ENCODE results near the gene AIP.
A peak's percentile ranks its signal among the peaks of the same experiment; 100 is the strongest.
"Not testable (repeated sequence)": the region's sequence is repeated elsewhere in the genome, so short reads cannot be mapped to it uniquely, and the experiment has no call there.

The AIP gene

DNA sequence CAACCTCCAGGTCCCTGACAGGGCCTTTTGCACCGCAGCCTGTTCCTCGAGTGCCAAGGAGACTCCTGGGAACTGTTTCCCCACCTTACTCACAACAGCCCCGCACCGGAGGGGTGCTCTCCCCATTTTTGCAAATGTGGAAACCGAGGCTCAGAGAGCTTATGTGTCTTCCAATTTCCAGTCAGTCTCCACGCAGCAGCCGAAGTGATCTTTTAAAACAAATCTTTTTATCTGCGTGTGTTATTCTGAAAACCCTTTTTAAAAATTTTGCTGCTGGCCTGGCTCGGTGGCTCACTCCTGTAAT is 13.4 kb upstream of the AIP start:
- no peak for DNase-seq

DNA sequence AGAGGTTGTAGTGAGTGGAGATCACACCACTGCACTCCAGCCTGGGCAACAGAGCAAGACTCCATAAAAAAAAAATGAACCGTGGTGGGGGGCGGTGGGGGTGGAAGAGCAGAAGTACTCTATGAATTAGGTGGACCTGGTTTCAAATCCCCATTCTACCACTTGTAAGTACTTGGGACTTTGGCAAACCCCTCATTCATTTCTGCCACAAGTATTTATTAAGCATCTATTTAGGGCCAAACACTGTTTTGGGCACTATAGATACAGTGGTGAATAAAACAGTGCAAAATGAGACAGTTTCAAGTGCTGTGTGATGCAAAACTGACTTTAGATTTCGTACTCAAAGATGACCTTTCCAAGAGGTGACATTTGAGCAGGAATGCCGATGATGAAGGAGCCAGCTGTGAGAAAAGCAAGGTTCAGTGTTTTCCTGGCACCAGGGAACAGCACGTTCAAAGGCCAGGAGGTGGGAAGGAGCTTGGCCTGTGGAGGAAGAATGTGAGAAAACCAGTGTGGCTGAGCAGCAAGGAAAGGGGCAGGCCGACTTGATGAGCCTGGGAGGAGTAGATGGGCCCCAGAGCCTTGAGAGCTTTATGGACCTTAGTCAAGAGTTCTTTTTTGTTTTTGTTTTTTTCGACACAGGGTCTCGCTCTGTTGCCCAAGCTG is 12.4 kb upstream of the AIP start:
- DNase-seq: no peak

DNA sequence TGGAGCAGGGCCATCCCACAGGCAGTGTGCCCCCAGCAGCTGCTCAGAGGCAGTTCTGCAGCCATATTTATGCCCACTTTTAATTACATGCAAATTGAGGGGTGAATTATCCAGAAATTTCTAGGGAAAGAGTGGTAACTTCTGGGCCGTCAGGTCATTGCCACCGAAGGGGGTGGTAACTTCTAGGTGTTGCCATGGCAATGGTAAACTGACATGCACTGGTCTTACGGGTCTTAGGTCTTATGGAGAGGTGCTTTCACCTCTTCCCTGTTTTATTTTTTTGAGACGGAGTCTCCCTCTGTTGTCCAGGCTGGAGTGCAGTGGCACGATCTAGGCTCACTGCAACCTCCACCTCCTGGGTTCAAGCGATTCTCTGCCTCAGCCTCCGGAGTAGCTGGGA is 9.9 kb upstream of the AIP start:
- DNase-seq: no peak

DNA sequence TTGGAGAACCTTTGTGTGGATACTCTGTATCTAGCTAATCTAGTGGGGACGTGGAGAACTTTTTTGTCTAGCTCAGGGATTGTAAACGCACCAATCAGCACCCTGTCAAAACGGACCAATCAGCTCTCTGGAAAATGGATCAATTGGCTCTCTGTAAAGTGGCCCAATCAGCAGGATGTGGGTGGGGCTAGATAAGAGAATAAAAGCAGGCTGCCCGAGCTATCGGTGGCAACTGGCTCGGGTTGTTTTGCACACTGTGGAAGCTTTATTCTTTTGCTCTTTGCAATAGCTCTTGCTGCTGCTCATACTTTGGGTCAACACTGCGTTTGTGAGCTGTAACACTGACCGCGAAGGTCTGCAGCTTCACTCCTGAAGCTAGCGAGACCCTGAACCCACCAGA is 6.1 kb upstream of the AIP start:
- not testable (repeated sequence) for DNase-seq

DNA sequence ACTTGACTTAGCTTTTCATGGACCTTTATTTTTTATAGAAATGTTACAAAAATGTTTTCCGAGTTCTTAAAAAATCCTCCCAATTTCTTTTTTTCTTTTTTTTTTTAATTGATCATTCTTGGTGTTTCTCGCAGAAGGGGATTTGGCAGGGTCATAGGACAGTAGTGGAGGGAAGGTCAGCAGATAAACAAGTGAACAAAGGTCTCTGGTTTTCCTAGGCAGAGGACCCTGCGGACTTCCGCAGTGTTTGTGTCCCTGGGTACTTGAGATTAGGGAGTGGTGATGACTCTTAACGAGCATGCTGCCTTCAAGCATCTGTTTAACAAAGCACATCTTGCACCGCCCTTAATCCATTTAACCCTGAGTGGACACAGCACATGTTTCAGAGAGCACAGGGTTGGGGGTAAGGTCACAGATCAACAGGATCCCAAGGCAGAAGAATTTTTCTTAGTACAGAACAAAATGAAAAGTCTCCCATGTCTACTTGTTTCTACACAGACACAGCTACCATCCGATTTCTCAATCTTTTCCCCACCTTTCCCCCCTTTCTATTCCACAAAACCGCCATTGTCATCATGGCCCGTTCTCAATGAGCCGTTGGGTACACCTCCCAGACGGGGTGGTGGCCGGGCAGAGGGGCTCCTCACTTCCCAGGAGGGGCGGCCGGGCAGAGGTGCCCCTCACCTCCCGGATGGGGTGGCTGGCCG is 5.3 kb upstream of the AIP start:
- DNase-seq: not testable (repeated sequence)

DNA sequence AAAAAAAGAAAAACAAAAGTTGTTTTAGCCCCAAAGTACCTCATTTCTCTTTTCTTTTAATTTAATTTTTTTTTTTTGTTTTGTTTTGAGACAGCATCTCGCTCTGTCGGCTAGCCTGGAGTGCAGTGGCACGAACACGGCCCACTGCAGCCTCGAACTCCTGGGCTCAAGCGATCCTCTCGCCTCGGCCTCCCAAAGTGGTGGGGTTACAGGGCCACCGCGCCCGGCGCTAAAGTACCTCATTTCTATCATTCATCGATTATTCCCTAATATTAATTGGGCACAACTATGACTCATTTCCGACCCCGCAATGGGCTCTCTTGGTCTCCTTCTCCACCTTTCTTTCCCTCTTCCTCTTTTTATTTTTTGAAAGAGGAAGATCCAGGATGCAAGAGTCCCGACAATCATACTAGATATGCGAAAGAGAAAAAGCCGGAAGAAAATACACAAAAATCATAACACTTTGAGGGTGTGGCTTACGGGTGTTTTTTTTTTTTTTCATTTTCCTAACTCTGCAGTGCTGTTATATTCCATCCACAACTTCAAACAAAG is 475 bp upstream of the AIP start:
- DNase-seq: no peak

DNA sequence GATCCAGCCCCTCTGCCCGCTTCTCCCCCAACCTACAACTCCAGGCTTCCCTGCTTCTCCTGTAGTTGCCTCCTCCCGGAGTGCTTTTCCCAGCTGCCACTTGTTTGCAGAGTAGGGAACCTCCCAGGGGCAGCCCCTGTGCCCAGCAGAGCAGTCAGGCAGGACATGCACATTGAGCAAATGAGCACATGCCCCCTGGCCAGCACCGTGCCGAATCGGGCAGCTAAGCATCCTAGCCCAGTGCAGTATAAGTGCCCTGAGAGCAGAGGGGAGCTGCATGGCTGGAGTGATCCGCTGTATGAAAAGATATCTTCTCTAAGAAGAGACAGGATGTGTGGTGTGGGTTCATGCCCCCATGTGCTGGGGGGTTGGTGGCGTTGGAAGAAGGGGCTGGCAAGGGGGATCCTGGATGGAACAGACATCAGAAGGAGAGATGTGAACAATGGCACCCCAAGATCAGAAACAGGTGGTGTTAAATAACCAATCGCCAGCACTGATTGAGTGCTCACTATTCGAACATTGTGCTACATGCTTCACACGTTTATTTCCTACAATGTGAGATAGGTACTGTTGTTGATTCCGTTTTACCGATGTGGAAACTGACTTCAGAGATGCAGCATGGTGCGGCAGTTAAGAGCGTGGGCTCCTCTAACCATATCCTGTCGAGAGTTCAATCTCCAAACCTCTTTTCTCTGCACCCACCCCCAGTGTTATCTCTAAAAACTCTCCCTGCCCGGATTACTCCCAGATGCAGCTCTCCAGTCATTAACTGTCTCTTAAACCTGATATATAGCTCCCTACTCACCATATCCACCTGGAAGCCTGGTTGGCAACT is 1.2 kb downstream of the AIP start:
- no peak for DNase-seq

DNA sequence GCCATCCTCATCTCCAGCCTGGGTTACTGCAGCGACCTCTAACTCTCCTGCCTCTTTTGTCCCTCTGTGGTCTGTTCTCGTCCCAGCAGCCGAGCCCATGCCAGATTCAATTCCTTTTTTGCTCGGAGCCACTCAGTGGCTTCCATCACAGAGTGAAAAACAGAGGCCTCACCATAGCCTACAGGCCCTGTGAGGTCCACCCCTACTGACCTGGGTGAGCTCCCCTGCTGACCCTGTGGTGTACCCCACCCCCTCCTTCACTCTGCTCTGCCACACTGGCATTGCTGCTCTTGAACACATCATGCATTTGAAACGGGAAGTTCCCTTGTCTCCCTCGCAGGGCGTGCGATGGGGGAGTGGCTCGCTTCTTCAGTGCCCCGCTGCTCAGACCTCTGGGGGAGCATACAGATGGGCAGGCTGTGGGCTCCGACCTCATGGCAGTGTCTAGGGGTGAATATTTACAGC is 2.1 kb downstream of the AIP start:
- DNase-seq: peak; percentile 19

DNA sequence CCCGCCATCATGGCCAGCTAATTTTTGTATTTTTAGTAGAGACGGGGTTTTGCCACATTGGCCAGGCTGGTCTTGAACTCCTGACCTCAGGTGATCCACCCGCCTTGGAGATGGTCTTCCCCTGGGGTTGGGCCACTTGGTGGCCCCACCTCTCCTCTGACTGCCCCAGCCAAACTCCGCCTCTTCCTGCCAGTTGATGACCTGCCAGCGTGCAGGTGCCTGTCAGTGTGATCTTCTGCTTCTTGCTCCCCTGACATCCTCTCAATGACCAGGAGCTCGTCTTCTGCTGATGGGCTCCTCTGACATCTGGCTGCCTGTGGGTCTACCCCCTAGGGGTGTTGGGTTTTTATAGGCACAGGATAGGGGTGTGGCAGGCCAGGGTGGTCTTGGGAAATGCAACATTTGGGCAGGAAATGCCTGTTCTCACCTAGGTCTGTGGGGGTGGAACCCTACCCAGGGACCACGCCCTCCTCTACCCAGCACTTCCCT is 3.1 kb downstream of the AIP start:
- not testable (repeated sequence) for DNase-seq

DNA sequence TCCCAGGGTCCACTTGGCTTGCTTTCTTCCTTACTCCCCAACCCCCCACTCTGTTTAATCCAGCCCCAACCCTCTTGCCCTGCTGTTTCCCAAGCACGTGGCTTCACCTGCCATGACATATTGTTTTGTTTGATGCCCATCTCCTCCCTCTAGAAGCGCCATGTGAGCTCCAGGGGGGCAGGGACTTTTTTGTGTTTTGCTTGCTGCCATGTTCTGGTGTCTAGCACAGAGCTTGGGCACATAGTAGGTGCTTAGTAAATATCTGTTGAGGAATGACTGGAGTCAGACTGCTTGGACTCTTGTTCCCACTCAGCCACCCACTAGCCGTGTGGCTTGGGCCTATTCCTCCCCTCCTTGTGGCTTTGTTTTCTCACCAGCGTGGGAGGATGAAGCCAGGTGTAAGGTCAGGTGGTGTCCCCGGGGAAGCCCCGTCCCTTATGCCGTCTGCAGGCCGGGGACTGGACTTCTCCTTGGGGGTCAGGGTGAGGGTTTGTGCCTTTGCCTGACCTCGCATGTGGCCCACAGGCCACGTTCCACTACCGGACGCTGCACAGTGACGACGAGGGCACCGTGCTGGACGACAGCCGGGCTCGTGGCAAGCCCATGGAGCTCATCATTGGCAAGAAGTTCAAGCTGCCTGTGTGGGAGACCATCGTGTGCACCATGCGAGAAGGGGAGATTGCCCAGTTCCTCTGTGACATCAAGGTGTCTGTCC is 3.8 kb downstream of the AIP start:
- no peak for DNase-seq

DNA sequence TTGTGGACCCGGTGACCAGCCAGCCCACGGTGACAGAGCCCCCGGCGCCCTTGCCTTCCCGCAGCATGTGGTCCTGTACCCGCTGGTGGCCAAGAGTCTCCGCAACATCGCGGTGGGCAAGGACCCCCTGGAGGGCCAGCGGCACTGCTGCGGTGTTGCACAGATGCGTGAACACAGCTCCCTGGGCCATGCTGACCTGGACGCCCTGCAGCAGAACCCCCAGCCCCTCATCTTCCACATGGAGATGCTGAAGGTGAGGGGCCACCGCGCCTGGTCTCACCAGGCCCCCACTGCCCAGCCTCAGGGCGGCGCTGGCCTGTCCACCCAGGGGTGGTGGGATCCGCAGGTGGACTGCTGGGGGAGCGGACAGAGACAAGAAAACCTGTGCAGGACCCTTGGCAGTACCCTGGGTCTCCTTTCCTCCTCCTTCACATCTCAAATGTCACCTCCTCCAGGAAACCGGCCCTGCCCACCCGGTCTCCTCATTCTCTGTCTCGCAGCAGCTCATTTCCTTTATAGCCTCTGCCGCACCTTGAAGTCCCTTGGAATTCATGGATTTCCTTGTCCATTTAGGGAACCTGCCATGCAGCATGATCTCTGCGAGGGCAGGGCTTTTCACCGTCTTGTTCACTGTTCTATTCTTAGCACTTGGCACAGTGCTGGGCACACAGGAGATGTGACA is 6.5 kb downstream of the AIP start:
- DNase-seq: no peak

DNA sequence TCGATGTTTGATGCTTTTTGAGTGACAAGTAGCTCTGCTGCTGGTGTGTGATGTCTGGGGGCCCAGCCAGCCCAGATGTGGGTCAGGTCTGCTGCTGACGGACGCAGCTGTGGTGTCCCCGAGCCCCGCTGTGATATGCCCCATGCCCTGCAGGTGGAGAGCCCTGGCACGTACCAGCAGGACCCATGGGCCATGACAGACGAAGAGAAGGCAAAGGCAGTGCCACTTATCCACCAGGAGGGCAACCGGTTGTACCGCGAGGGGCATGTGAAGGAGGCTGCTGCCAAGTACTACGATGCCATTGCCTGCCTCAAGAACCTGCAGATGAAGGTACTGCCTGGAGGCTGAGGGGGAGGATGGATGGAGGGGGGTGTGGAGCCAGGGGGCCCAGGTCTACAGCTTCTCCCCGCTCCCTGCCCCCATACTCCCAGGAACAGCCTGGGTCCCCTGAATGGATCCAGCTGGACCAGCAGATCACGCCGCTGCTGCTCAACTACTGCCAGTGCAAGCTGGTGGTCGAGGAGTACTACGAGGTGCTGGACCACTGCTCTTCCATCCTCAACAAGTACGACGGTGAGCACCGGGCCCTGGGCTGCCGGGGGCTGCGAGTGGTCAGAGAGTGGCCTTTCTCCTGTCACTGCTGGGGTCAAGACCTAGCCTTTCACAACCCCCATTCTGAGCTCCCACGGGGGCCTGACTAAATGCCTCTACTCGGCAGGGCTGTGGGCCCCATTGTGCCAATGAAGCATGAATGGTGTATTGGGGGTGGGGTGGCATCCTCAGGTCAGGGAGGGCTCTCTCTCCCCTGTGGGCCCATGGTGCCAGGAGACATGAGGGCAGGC is 7.3 kb downstream of the AIP start:
- DNase-seq: no peak

DNA sequence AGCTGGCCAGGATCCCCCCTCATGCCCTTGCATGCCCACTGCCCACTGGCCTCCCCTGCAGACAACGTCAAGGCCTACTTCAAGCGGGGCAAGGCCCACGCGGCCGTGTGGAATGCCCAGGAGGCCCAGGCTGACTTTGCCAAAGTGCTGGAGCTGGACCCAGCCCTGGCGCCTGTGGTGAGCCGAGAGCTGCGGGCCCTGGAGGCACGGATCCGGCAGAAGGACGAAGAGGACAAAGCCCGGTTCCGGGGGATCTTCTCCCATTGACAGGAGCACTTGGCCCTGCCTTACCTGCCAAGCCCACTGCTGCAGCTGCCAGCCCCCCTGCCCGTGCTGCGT is 7.9 kb downstream of the AIP start:
- DNase-seq: no peak

DNA sequence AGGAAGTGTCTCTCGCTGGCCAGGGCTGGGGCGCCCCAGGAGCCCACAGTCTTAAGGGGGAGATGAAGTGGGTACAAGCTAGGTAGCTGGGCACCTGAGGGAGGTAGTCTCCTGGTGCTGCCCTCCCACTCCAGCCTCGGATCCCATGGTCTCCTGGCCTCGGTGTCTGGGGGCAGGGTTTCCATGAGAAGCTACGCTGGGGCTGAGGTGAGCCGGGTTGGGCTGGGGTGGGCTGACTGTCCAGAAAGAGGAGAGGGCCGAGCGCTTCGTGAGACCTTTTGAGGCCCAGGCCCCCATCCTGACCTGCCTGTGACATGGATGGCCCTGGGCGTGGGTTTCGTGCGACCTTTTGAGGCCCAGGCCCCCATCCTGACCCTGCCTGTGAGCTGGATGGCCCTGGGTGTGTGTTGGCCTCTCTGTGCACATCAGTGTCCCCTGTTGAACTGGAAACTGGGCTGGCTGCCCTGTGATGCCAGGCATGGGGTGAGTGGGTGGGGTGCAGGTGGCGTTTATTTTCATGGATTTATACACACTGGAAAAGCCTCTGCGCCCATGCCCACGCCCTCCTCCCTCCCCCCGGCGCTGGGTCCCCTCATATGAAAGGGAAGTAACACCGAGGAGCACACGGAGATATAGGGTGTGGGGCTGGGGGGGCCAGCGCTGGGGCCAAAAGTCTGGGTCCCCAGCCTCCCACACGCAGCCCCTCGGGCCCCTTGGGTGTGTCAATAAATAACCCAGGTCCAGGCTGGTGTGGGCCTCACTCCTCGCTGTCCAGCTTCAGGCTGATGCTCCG is 8.6 kb downstream of the AIP start:
- no peak for DNase-seq

DNA sequence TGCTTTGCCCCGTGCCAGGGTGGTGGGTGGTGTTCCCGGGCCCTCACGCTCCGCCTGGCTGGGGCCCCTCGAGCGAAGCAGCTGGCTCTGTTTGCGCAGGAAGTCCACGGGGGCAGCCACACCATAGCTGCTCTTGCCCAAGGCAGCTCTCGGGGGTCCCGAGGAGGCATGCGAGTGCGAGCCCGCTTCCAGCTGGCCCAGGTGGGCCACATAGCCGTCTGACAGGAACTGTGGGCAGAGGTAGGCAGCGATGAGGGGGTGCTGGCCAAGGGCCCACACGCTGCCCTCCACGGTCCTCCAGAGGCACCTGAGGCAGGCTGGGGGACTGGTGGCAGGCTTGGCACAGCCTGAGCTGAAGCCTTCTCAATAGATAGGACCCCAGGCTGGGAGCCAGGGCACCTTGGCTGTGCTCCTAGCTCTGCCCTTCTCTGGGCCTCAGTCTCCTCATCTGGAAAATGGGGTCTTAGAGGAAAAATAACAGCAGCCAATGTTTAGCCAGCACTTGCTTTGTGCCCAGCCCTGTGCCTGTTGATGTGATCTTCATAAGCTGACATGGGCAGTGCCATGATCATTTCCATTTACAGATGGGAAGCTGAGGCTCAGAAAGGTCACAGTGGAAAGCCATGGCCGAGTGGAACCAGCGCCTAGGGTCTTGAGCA is 9.4 kb downstream of the AIP start:
- DNase-seq: no peak

DNA sequence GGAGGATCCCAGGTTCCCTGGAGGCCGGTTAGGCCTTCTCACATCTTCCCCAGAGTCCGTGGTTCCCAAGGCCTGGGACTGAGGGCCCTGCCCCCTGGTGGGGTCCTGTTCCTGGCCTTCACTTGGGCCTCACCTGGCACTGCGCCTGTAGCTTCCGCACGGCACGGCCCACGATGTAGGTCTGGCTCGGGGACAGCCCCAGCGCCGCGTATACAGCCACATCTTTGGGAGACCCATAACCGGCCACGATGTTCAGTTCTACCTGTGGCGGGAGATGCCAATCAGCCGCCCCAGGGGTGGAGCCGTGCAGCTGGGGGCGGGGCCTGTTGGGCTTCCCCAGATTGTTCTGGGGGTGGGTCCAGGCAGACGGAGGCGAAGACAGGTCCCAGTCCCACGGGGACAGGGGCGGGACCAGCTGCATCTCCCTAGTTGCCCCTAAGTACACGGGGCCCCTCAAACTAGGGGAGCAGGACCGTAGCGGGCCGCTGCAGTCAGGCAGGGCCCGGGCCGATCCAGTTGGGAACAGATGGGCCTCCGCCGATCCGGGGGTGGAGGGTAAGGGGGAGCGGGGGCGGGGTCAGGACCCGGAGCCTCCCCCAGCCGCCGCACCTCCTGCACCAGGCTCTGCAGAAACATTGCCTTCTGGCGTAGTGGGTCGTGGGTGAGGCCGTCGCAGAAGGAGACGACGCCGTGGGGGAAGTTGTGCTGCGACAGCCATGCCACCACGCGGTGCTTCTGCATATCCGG is 10.1 kb downstream of the AIP start:
- DNase-seq: no peak

DNA sequence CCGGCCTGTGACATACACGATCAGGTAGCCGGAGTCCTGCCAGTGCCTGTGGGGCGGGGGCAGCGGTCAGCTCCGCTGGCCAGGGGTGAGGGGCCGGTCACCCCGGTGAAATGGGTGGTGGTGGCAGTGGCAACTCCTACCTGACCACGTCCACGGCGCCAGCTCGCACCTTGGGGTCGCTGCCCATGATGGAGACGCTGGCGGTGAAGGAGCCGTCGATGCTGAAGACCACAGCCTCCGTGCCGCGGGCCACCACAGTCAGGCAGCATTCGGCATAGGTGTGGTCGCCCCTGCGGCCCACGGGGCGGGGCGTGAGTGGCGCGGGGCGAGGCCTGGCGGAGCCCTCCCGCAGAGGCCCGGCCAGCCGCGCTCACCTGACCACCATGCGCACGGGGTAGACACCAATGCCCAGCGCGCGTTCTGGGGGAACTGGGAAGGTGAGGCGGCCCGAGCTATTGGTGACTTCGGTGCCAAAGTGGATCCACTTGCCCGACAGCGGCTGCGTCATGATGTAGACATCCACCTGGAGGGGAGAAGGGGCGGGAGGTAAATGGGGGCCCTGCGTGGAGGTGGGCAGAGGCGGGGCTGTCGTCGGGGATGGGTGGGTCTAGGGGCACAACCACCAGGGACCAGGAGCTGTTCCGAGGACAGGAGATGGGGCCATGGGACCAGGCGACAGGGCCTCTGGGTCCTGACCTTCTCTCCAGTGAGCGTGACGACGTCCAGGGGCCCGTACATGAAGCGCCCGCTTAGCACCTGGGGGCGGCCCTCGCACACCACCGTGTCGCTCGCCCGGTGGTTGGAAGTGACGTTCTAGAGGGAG is 10.9 kb downstream of the AIP start:
- DNase-seq: no peak
